K562 (cell line): ENCODE results near the gene TIGAR. TPM values are rescaled to one million over a fixed set of nuclear protein-coding genes. Genes with fewer than 3 reads are reported as not detected.

Experiments used
- ATAC-seq: fragments of 200-7000 bp; cut with Tn5 transposase; 3 replicates; pipeline ENCODE4 v1.9.1; 2020; ENCODE audit warnings: moderate library complexity
- BruUV-seq: library from RNA; stranded (reverse); fragments of 400-500 nt; replicated peaks from 2 replicates; lab custom pipeline; 2021; lab: Mats Ljungman, UMichigan
- CTCF ChIA-PET: fragments of 300-600 bp; formaldehyde crosslinking; extraction: SDS; loops from one replicate; lab custom pipeline; 2021; ENCODE audit warnings: low intra/inter-chr PET ratio; lab: Yijun Ruan, JAX
- POLR2A ChIA-PET: fragments of 300-600, 350-650 bp; sonication (Branson Sonifier 250); formaldehyde crosslinking; extraction: SDS; loops from one replicate; lab custom pipeline; 2021; ENCODE audit warnings: antibody characterized with exemption, inconsistent platforms; lab: Yijun Ruan, JAX
- DNase-seq, 4 experiments: peaks; one replicate each; pipeline versions ENCODE4 v3.0.0 to v3.0.0-alpha.2; 2011 to 2018; ENCODE audit warnings: low spot score in 3 of 4, mixed read lengths in 3 of 4; ENCODE audit errors: extremely low read depth in 1 of 4
- FAIRE-seq: peaks from 2 replicates; lab custom pipeline; 2011; peaks lifted over from hg19 to GRCh38; lab: Jason Lieb, UNC
- H2AFZ ChIP-seq: 2 replicates; pipeline ENCODE4 v1.6.0; 2011; ENCODE audit warnings: low read depth, low read length, control low read depth, inconsistent platforms
- H3K27ac ChIP-seq: fragments of 200-600 bp; 3 replicates; pipeline ENCODE4 v1.8.0; 2011; ENCODE audit warnings: low read depth, mild to moderate bottlenecking, control low read depth, inconsistent platforms, low read length, moderate library complexity, mixed read lengths; ENCODE audit errors: extremely low read depth
- H3K27me3 ChIP-seq, 2 experiments: fragments of 300-600 bp in 1 of 2; 2 replicates in 1 of 2; 3 replicates in 1 of 2; pipeline versions ENCODE4 v1.6.0 to v1.8.0; 2011; ENCODE audit warnings: inconsistent platforms in 2 of 2, low read length in 2 of 2, mild to moderate bottlenecking in 1 of 2, mixed read lengths in 1 of 2, moderate library complexity in 1 of 2; ENCODE audit not compliant: control insufficient read depth in 2 of 2, insufficient read depth in 2 of 2
- H3K36me3 ChIP-seq: fragments of 300-600 bp; 3 replicates; pipeline ENCODE4 v1.8.0; 2011; ENCODE audit warnings: mild to moderate bottlenecking, low read length, inconsistent platforms; ENCODE audit not compliant: control insufficient read depth, insufficient read depth
- H3K4me1 ChIP-seq, 2 experiments: fragments of 200-600 bp in 1 of 2; replicated peaks in 1 of 2; 2 replicates in 1 of 2; 3 replicates in 1 of 2; pipeline versions ENCODE4 v1.5.1 to v1.8.0; 2011; ENCODE audit warnings: inconsistent platforms in 2 of 2, low read length in 2 of 2, mild to moderate bottlenecking in 1 of 2, mixed read lengths in 1 of 2, moderate library complexity in 1 of 2; ENCODE audit not compliant: control insufficient read depth in 2 of 2, insufficient read depth in 2 of 2
- H3K4me2 ChIP-seq: 2 replicates; pipeline ENCODE4 v1.6.1; 2011; ENCODE audit warnings: low read length, control low read depth, inconsistent platforms, mixed read lengths; ENCODE audit not compliant: insufficient read depth
- H3K4me3 ChIP-seq: fragments of 200-600 bp; sonication (generic), shearing (Covaris generic); 2 replicates; pipeline ENCODE4 v1.5.1; 2016; ENCODE audit warnings: control low read depth, inconsistent platforms
- H3K79me2 ChIP-seq: fragments of 200-600 bp; 3 replicates; pipeline ENCODE4 v1.8.0; 2011; ENCODE audit warnings: low read length, inconsistent platforms; ENCODE audit not compliant: control insufficient read depth, insufficient read depth
- H3K9ac ChIP-seq, 2 experiments: 2 replicates each; pipeline versions ENCODE4 v1.6.0 to v1.6.1; 2011; ENCODE audit warnings: low read depth in 2 of 2, low read length in 2 of 2, control low read depth in 1 of 2, inconsistent platforms in 1 of 2, mild to moderate bottlenecking in 1 of 2, mixed read lengths in 1 of 2; ENCODE audit not compliant: insufficient read depth in 1 of 2
- H3K9me1 ChIP-seq: one replicate; pipeline ENCODE4 v1.6.0; 2011; ENCODE audit warnings: inconsistent platforms, mild to moderate bottlenecking, low read length, moderate library complexity; ENCODE audit not compliant: control insufficient read depth, insufficient read depth
- H3K9me3 ChIP-seq: replicated peaks from 2 replicates; pipeline ENCODE4 v1.5.1; 2011; ENCODE audit warnings: low read depth, low read length, inconsistent platforms; ENCODE audit not compliant: control insufficient read depth, insufficient read depth
- H4K20me1 ChIP-seq: replicated peaks from 2 replicates; pipeline ENCODE4 v1.6.1; 2011; ENCODE audit warnings: low read length, inconsistent platforms, mixed read lengths; ENCODE audit not compliant: control insufficient read depth, insufficient read depth
- PREB ChIP-seq: sonication (generic); formaldehyde crosslinking; IDR thresholded peaks from 2 replicates; pipeline ENCODE4 v1.8.1; 2023; ENCODE audit warnings: mild to moderate bottlenecking, missing genetic modification reagents
- ZFP1 ChIP-seq: fragments of 450-650 bp; formaldehyde crosslinking; IDR thresholded peaks from 2 replicates; pipeline ENCODE4 v1.4.0; 2020; ENCODE audit warnings: mild to moderate bottlenecking, mixed read lengths
- ZNF263 ChIP-seq: sonication (generic); formaldehyde crosslinking; IDR thresholded peaks from 2 replicates; pipeline ENCODE4 v1.8.0; 2022; ENCODE audit warnings: mild to moderate bottlenecking, missing genetic modification reagents, borderline replicate concordance
- WGBS: fragments of 100-300 bp; shearing (Covaris generic); methylation state at CpG from one replicate; pipeline ENCODE4 v1.1.6; 2016; ENCODE audit warnings: low coverage, mixed read lengths; ENCODE audit not compliant: insufficient coverage; ENCODE audit errors: missing lambda C conversion rate; 5-methylcytosine and 5-hydroxymethylcytosine counted together
- in situ Hi-C: fragments of 300-500 bp; cut with MboI; formaldehyde crosslinking; loops from 4 replicates; pipeline ENCODE4 v1.15.0; 2018; ENCODE audit warnings: inconsistent platforms, mixed read lengths
- intact Hi-C: fragments of 100-400 bp; cut with micrococcal nuclease; formaldehyde crosslinking; loops from 2 replicates; pipeline ENCODE4 v1.14.2; 2022
- polyA plus RNA-seq, 8 experiments: library from polyadenylated mRNA; depleted of rRNA in 4 of 8; stranded (reverse) in 5 of 8; unstranded in 3 of 8; fragments of >200 nt; fragmentation: Nextera tagmentation in 2 of 8; fragmentation: Illumina TruSeq in 1 of 8; extraction: Ambion mirVana in 2 of 8; extraction: Trizol in 1 of 8; gene quantifications; 2 replicates each; pipeline versions ENCODE4 v1.2.1 to v1.2.3, GENCODE V29; 2011 to 2014; ENCODE audit warnings: inconsistent platforms in 1 of 8, missing spikeins in 1 of 8
- total RNA-seq, 7 experiments: library from RNA; depleted of rRNA in 6 of 7; stranded (reverse); fragments of >200 nt in 6 of 7; fragmentation: Illumina TruSeq in 2 of 7; extraction: Trizol in 2 of 7; gene quantifications; 2 replicates each; pipeline versions ENCODE4 v1.2.1 to v1.2.3, GENCODE V29; 2011 to 2021; ENCODE audit warnings: low replicate concordance in 1 of 7

TIGAR gene
- total and polyA plus RNA-seq, 9 of the 15 experiments (the other 6 are each of a cell fraction or from before 2014, with no cell fraction given) = 0.11 to 1.0 (median 0.53) TPM; not detected in 2

- no peak overlapping the region for H2AFZ ChIP-seq
- no peak overlapping the region for H3K4me2 ChIP-seq
- ChIA-PET POLR2A (interaction anchor here (0.6 to 1.4 kb wide), 6 partner anchors 14 to 817 kb away, joined by 3 to 6 read pairs (median 3); no protein-coding TSS in a partner anchor), CTCF (interaction anchor here (1.4 to 3.4 kb wide), 3 partner anchors 170 to 392 kb away, joined by 4 to 9 read pairs (median 9); no protein-coding TSS in a partner anchor)
- peaks cover 75% of the 10 kb centered on the region for H3K79me2 ChIP-seq
- H3K36me3 ChIP-seq = peaks cover 69% of the 10 kb centered on the region
- no peak overlapping the region for H3K9ac ChIP-seq
- H3K4me3 ChIP-seq = no peak overlapping the region
- intact Hi-C loops = loop anchor here (2.0 to 5.0 kb wide), 3 partner anchors 125 to 281 kb away; no protein-coding TSS in a partner anchor
- peaks cover 17 to 21% of the 10 kb centered on the region in 2 experiments; a peak in 4 of 5 replicates for H3K4me1 ChIP-seq
- H3K9me1 ChIP-seq = no peaks in the 10 kb centered on the region
- no peaks in the 10 kb centered on the region; the same call in 1 of the 2 replicates for H4K20me1 ChIP-seq
- DNase-seq (no peak), ATAC-seq (no peak)
- 100% methylated on average over 1 of the region's 3 CpGs for WGBS
- no TSS peak for BruUV-seq
- H3K27ac ChIP-seq = no peak overlapping the region
- TF ChIP-seq PREB (CRISPR knock-in tag) = no peak
- no peak for TF ChIP-seq ZNF263 (CRISPR knock-in tag)
- no peak for TF ChIP-seq ZFP1 (CRISPR knock-in tag)
- TF ChIP-seq, all 486 proteins: peak for 0
- no peak for FAIRE-seq
- no peaks in the 10 kb centered on the region for H3K9me3 ChIP-seq
- no peaks in the 10 kb centered on the region for H3K27me3 ChIP-seq
- in situ Hi-C loops = loop anchor here (5.0 to 25.0 kb wide), 2 partner anchors 166 to 391 kb away; no protein-coding TSS in a partner anchor
Observed at GRCh38 chr12:4277857-4278256, 43.2 kb upstream of the TIGAR start.
